ENCODE data around the gene CCDC78. TPM values are rescaled to one million over a fixed set of nuclear protein-coding genes. Genes with fewer than 3 reads are reported as not detected.

Gene CCDC78
- total and polyA plus RNA-seq, 2 of the 4 experiments (the other 2 are of a cell fraction): 0.54 to 4.6 TPM

GRCh38 chr16:722835-723633 lies 3.2 kb downstream of the CCDC78 start:
- Histone ChIP-seq H3K4ac (ENCODE audit: low read depth, low read length) (no peak overlapping the region), H2AFZ (replicated peaks; ENCODE audit: low read length, poor library complexity) (peak overlapping the region; percentile 5), H3K9me3 (ENCODE audit: control insufficient read depth, insufficient read depth, low read length) (no peaks in the 10 kb centered on the region), H2AK9ac (replicated peaks; ENCODE audit: low read depth, low read length, poor library complexity) (peak overlapping the region; percentile 35), H3K4me3 (ENCODE audit: insufficient read depth, low read depth, low read length) (no peak overlapping the region), H3K9ac (ENCODE audit: low read depth, low read length) (no peak overlapping the region), H3K14ac (replicated peaks; ENCODE audit: low read depth, low read length) (no peak overlapping the region), H3K9me1 (ENCODE audit: insufficient read depth, low read length) (peaks cover 2% of the 10 kb centered on the region; the same call in 1 of the 2 replicates), H2AK5ac (ENCODE audit: low read depth, low read length) (no peak overlapping the region), H3K56ac (ENCODE audit: extremely low read depth, insufficient read depth, low read length) (no peak overlapping the region), H3K27ac (ENCODE audit: insufficient read depth, low read length) (no peak overlapping the region), H4K20me1 (ENCODE audit: insufficient read depth, low read length) (no peaks in the 10 kb centered on the region), H4K5ac (ENCODE audit: low read depth, low read length) (no peak overlapping the region), H2BK5ac (ENCODE audit: low read depth, low read length, poor library complexity, severe bottlenecking) (no peak overlapping the region), H2BK20ac (ENCODE audit: low read depth, low read length) (no peak overlapping the region), H2BK15ac (ENCODE audit: low read depth, low read length) (no peak overlapping the region), H3K27me3 (ENCODE audit: control insufficient read depth, insufficient read depth, low read length) (no peaks in the 10 kb centered on the region), H3K4me2 (ENCODE audit: low read depth, low read length) (no peak overlapping the region), H3K4me1 (ENCODE audit: control insufficient read depth, insufficient read depth, low read length) (peaks cover 14% of the 10 kb centered on the region), H3K23ac (ENCODE audit: low read depth, low read length) (no peak overlapping the region), H4K8ac (ENCODE audit: low read depth in 2 of 2, low read length in 2 of 2) (no peak overlapping the region), H2BK120ac (ENCODE audit: low read depth, low read length) (no peak overlapping the region), H3K79me1 (ENCODE audit: low read depth in 1 of 2, low read length in 2 of 2) (peaks cover 13 to 15% of the 10 kb centered on the region in 2 experiments), H3K36me3 (ENCODE audit: control insufficient read depth, insufficient read depth, low read length) (peaks cover 1% of the 10 kb centered on the region; the same call in 1 of the 2 replicates), H4K91ac (ENCODE audit: insufficient read depth, low read depth, low read length) (no peak overlapping the region), H3K18ac (ENCODE audit: low read depth, low read length) (no peak overlapping the region)
- POLR2A ChIA-PET (ENCODE audit: unreplicated experiment): no interaction called here
- dilution Hi-C loops (cut with HindIII; ENCODE audit: low sequenced_read_pairs, unreplicated experiment) (no loop called here), in situ Hi-C loops (cut with MboI; ENCODE audit: low sequenced_read_pairs) (loop anchor here (25.0 kb wide), 1 partner anchor 339 kb away; the partner anchor contains the start of gene SSTR5), intact Hi-C loops (cut with micrococcal nuclease) (no loop called here)
- CTCF ChIA-PET: no interaction called here
- TF ChIP-seq NFE2L2 (IDR thresholded peaks at IDR 0.05; ENCODE audit: low read depth, low read length): no peak
- DNase-seq (no peak), ATAC-seq (ENCODE audit: low read depth) (no peak)
- WGBS, 2 experiments (ENCODE audit: extremely low coverage in 2 of 2, insufficient read length in 1 of 2): 97% methylated on average over 11 of the region's 24 CpGs; no CpG with 5 or more reads in 1 of the 2 experiments
- BruUV-seq (replicated peaks): no TSS peak

All from IMR-90 (cell line).